H1 (cell line): ENCODE data around the gene CCDC197. TPM values are rescaled to one million over a fixed set of nuclear protein-coding genes. Genes with fewer than 3 reads are reported as not detected.

Experiments used
- CTCF ChIA-PET: fragments of 300-600 bp; sonication (Branson Sonifier 250); formaldehyde crosslinking; loops from one replicate; lab custom pipeline; 2021; ENCODE audit not compliant: partially characterized antibody; lab: Charles Lee
- POLR2A ChIA-PET: fragments of 300-600 bp; sonication (Branson Sonifier 250); formaldehyde crosslinking; loops from one replicate; lab custom pipeline; 2021; ENCODE audit warnings: inconsistent platforms; ENCODE audit not compliant: partially characterized antibody; lab: Charles Lee
- DNase-seq, 2 experiments: peaks; one replicate each; pipeline versions ENCODE4 v3.0.0 to v3.0.0-alpha.2; 2010 to 2022; ENCODE audit warnings: low spot score in 2 of 2, low read depth in 1 of 2, mixed read lengths in 1 of 2
- FAIRE-seq: peaks from 2 replicates; lab custom pipeline; 2011; peaks lifted over from hg19 to GRCh38; lab: Jason Lieb, UNC
- H2AFZ ChIP-seq: 2 replicates; pipeline ENCODE4 v1.8.1; 2012; ENCODE audit warnings: low read length, inconsistent platforms
- H2AK5ac ChIP-seq: 2 replicates; pipeline ENCODE4 v1.6.1; 2013; ENCODE audit warnings: low read depth, low read length
- H2BK120ac ChIP-seq: replicated peaks from 2 replicates; pipeline ENCODE3; 2013; ENCODE audit warnings: low read depth, low read length, inconsistent platforms
- H2BK12ac ChIP-seq: 2 replicates; pipeline ENCODE4 v1.6.1; 2013; ENCODE audit warnings: low read depth, low read length
- H2BK15ac ChIP-seq: 2 replicates; pipeline ENCODE4 v1.6.1; 2013; ENCODE audit warnings: low read length
- H2BK20ac ChIP-seq: 2 replicates; pipeline ENCODE4 v1.6.1; 2013; ENCODE audit warnings: low read length
- H2BK5ac ChIP-seq: 2 replicates; pipeline ENCODE4 v1.6.1; 2013; ENCODE audit warnings: low read depth, low read length
- H3K14ac ChIP-seq: 2 replicates; pipeline ENCODE4 v1.6.1; 2013; ENCODE audit warnings: inconsistent platforms; ENCODE audit not compliant: insufficient read length
- H3K18ac ChIP-seq: 2 replicates; pipeline ENCODE4 v1.6.1; 2013; ENCODE audit warnings: low read length; ENCODE audit errors: extremely low read depth
- H3K23ac ChIP-seq: 2 replicates; pipeline ENCODE4 v1.6.1; 2013; ENCODE audit warnings: inconsistent platforms; ENCODE audit not compliant: insufficient read length
- H3K23me2 ChIP-seq: 2 replicates; pipeline ENCODE4 v1.6.1; 2013; ENCODE audit warnings: low read depth, low read length
- H3K27ac ChIP-seq: 2 replicates; pipeline ENCODE4 v1.6.1; 2011; ENCODE audit warnings: low read depth, low read length, inconsistent platforms
- H3K27me3 ChIP-seq, 4 experiments: replicated peaks in 1 of 4; 1 replicate in 1 of 4; 2 replicates in 3 of 4; pipeline versions ENCODE4 v1.6.1 to v1.8.1; 2011 to 2013; ENCODE audit warnings: low read length in 3 of 4, mild to moderate bottlenecking in 3 of 4, inconsistent platforms in 2 of 4, mixed read lengths in 2 of 4, moderate library complexity in 1 of 4; ENCODE audit not compliant: control insufficient read depth in 3 of 4, insufficient read depth in 3 of 4; ENCODE audit errors: extremely low read depth in 1 of 4
- H3K36me3 ChIP-seq, 4 experiments: 2 replicates each; pipeline versions ENCODE4 v1.6.1 to v1.8.1; 2011 to 2013; ENCODE audit warnings: mild to moderate bottlenecking in 4 of 4, low read length in 3 of 4, moderate library complexity in 2 of 4, control low read depth in 1 of 4, inconsistent platforms in 1 of 4; ENCODE audit not compliant: insufficient read depth in 4 of 4, control insufficient read depth in 2 of 4
- H3K4ac ChIP-seq: replicated peaks from 2 replicates; pipeline ENCODE3; 2013; ENCODE audit warnings: low read length, low read depth, mixed read lengths, inconsistent platforms; ENCODE audit not compliant: insufficient read length
- H3K4me1 ChIP-seq, 4 experiments: replicated peaks in 1 of 4; 1 replicate in 1 of 4; 2 replicates in 3 of 4; pipeline versions ENCODE4 v1.6.1 to v1.8.1; 2011 to 2013; ENCODE audit warnings: low read length in 3 of 4, inconsistent platforms in 2 of 4, mixed read lengths in 1 of 4; ENCODE audit not compliant: insufficient read depth in 4 of 4, control insufficient read depth in 3 of 4
- H3K4me2 ChIP-seq, 2 experiments: 2 replicates each; pipeline versions ENCODE4 v1.6.1 to v1.8.1; 2011 to 2013; ENCODE audit warnings: low read depth in 2 of 2, low read length in 2 of 2, control low read depth in 1 of 2, inconsistent platforms in 1 of 2, mild to moderate bottlenecking in 1 of 2; ENCODE audit not compliant: insufficient read depth in 1 of 2
- H3K4me3 ChIP-seq, 4 experiments: fragments of 200-600, 300-600 bp in 1 of 4; sonication (generic), shearing (Covaris generic), sonication (Bioruptor Twin) in 1 of 4; 2 replicates each; pipeline versions ENCODE4 v1.5.1 to v1.8.1; 2011 to 2016; ENCODE audit warnings: low read length in 4 of 4, low read depth in 3 of 4, control low read depth in 2 of 4, inconsistent platforms in 2 of 4, mild to moderate bottlenecking in 2 of 4, mixed read lengths in 1 of 4, moderate library complexity in 1 of 4; ENCODE audit not compliant: insufficient read depth in 2 of 4; ENCODE audit errors: extremely low read depth in 1 of 4
- H3K56ac ChIP-seq: replicated peaks from 2 replicates; pipeline ENCODE3; 2013; ENCODE audit warnings: low read depth, mild to moderate bottlenecking, mixed read lengths, low read length, inconsistent platforms; ENCODE audit not compliant: insufficient read length
- H3K79me1 ChIP-seq: 2 replicates; pipeline ENCODE4 v1.6.1; 2013; ENCODE audit warnings: low read depth, low read length, control low read depth
- H3K79me2 ChIP-seq, 2 experiments: 2 replicates each; pipeline versions ENCODE4 v1.6.1 to v1.8.1; 2012 to 2013; ENCODE audit warnings: low read length in 2 of 2, mild to moderate bottlenecking in 2 of 2, inconsistent platforms in 1 of 2; ENCODE audit not compliant: insufficient read depth in 2 of 2, control insufficient read depth in 1 of 2
- H3K9ac ChIP-seq, 4 experiments: replicated peaks in 1 of 4; 1 replicate in 1 of 4; 2 replicates in 3 of 4; pipeline versions ENCODE4 v1.6.1 to v1.8.1; 2011 to 2013; ENCODE audit warnings: low read depth in 3 of 4, low read length in 3 of 4, control low read depth in 2 of 4, mild to moderate bottlenecking in 2 of 4, moderate library complexity in 2 of 4, inconsistent platforms in 1 of 4; ENCODE audit errors: extremely low read depth in 1 of 4
- H3K9me3 ChIP-seq, 2 experiments: 2 replicates each; pipeline versions ENCODE4 v1.6.1 to v1.8.1; 2012 to 2013; ENCODE audit warnings: mild to moderate bottlenecking in 2 of 2, moderate library complexity in 2 of 2, control low read depth in 1 of 2, inconsistent platforms in 1 of 2, low read depth in 1 of 2, low read length in 1 of 2, mixed read lengths in 1 of 2; ENCODE audit not compliant: insufficient read depth in 2 of 2
- H4K20me1 ChIP-seq, 2 experiments: replicated peaks in 1 of 2; 2 replicates each; pipeline versions ENCODE3 to v1.8.1; 2011 to 2013; ENCODE audit warnings: inconsistent platforms in 2 of 2, low read length in 2 of 2, mild to moderate bottlenecking in 1 of 2; ENCODE audit not compliant: insufficient read depth in 2 of 2, control insufficient read depth in 1 of 2
- H4K5ac ChIP-seq: 2 replicates; pipeline ENCODE4 v1.6.1; 2013; ENCODE audit warnings: low read length, low read depth, mixed read lengths, inconsistent platforms; ENCODE audit not compliant: insufficient read length
- H4K8ac ChIP-seq: 2 replicates; pipeline ENCODE4 v1.8.0; 2013; ENCODE audit warnings: mild to moderate bottlenecking, moderate library complexity, low read length, inconsistent platforms; ENCODE audit not compliant: insufficient read depth; ENCODE audit errors: extremely low read depth
- H4K91ac ChIP-seq: replicated peaks from 2 replicates; pipeline ENCODE3; 2013; ENCODE audit warnings: low read length, mixed read lengths, inconsistent platforms; ENCODE audit not compliant: insufficient read length
- BACH1 ChIP-seq: IDR thresholded peaks from 2 replicates; pipeline ENCODE4 v1.6.1; 2012; ENCODE audit warnings: low read length, improper control_type of control experiment
- EP300 ChIP-seq, 2 experiments: IDR thresholded peaks; 1 replicate in 1 of 2; 2 replicates in 1 of 2; pipeline ENCODE4 v1.6.1; 2011 to 2012; ENCODE audit warnings: low read depth in 2 of 2, low read length in 2 of 2, mild to moderate bottlenecking in 2 of 2, borderline replicate concordance in 1 of 2, inconsistent platforms in 1 of 2, moderate library complexity in 1 of 2
- JUN ChIP-seq: IDR thresholded peaks from 2 replicates; pipeline ENCODE4 v1.6.1; 2011; ENCODE audit warnings: low read depth, mild to moderate bottlenecking, improper control_type of control experiment, low read length
- KDM4A ChIP-seq: IDR thresholded peaks from one replicate; pipeline ENCODE4 v1.7.1; 2012; ENCODE audit warnings: low read depth, mild to moderate bottlenecking, moderate library complexity, low read length, inconsistent platforms; ENCODE audit not compliant: severe bottlenecking
- SAP30 ChIP-seq: fragments of 300-600 bp; sonication (generic); IDR thresholded peaks from 2 replicates; pipeline ENCODE4 v1.7.1; 2012; ENCODE audit warnings: low read length, moderate library complexity, mild to moderate bottlenecking, inconsistent platforms; ENCODE audit not compliant: insufficient read depth, insufficient replicate concordance
- SRF ChIP-seq: IDR thresholded peaks from 2 replicates; pipeline ENCODE4 v1.6.1; 2011; ENCODE audit warnings: mild to moderate bottlenecking, low read depth, low read length, moderate library complexity
- SUZ12 ChIP-seq: fragments of 200-600 bp; sonication (generic); IDR thresholded peaks from 2 replicates; pipeline ENCODE4 v1.6.1; 2012; ENCODE audit warnings: mild to moderate bottlenecking, inconsistent platforms, low read length, moderate library complexity, mixed read lengths
- TBP ChIP-seq: IDR thresholded peaks from 2 replicates; pipeline ENCODE4 v1.6.1; 2011; ENCODE audit warnings: low read depth, low read length, improper control_type of control experiment
- ZNF274 ChIP-seq: IDR thresholded peaks from 2 replicates; pipeline ENCODE4 v1.7.0; 2012; ENCODE audit warnings: low read length, borderline replicate concordance; ENCODE audit errors: extremely low read depth
- WGBS, 2 experiments: shearing (Covaris generic) in 1 of 2; methylation state at CpG; one replicate each; pipeline versions ENCODE4 v1.1.6 to v1.1.7; 2013 to 2015; ENCODE audit warnings: low lambda C conversion rate in 2 of 2, mixed read lengths in 2 of 2, inconsistent platforms in 1 of 2, low coverage in 1 of 2, missing lambda C conversion rate in 1 of 2; ENCODE audit not compliant: insufficient replicate concordance in 2 of 2, insufficient coverage in 1 of 2, insufficient read length in 1 of 2; ENCODE audit errors: extremely low coverage in 1 of 2, missing lambda C conversion rate in 1 of 2; 5-methylcytosine and 5-hydroxymethylcytosine counted together
- polyA plus RNA-seq, 7 experiments: library from polyadenylated mRNA; depleted of rRNA in 3 of 7; stranded (reverse) in 5 of 7; unstranded in 2 of 7; fragments of >200 nt in 5 of 7; fragments of 200-250 nt in 2 of 7; gene quantifications; 1 replicate in 5 of 7; 2 replicates in 1 of 7; 4 replicates in 1 of 7; pipeline versions ENCODE4 v1.2.1 to v1.2.3, GENCODE V29; 2011 to 2013; ENCODE audit warnings: missing spikeins in 2 of 7, mixed read lengths in 2 of 7
- total RNA-seq: library from RNA; stranded (reverse); fragmentation: NEBNext Ultra II Directional; extraction: Animal tissue kit (Norgen Biotek cat#: 25700); gene quantifications from 2 replicates; pipeline ENCODE4 v1.2.1, GENCODE V29; 2021
- TF ChIP-seq, protein P1 (sequence below): IDR thresholded peaks from 2 replicates; pipeline ENCODE4 v1.6.1; 2012; ENCODE audit warnings: low read length, inconsistent platforms

Gene CCDC197
- total and polyA plus RNA-seq, 2 of the 8 experiments (the other 6 are each of a cell fraction or from before 2014, with no cell fraction given) = not detected

DNA sequence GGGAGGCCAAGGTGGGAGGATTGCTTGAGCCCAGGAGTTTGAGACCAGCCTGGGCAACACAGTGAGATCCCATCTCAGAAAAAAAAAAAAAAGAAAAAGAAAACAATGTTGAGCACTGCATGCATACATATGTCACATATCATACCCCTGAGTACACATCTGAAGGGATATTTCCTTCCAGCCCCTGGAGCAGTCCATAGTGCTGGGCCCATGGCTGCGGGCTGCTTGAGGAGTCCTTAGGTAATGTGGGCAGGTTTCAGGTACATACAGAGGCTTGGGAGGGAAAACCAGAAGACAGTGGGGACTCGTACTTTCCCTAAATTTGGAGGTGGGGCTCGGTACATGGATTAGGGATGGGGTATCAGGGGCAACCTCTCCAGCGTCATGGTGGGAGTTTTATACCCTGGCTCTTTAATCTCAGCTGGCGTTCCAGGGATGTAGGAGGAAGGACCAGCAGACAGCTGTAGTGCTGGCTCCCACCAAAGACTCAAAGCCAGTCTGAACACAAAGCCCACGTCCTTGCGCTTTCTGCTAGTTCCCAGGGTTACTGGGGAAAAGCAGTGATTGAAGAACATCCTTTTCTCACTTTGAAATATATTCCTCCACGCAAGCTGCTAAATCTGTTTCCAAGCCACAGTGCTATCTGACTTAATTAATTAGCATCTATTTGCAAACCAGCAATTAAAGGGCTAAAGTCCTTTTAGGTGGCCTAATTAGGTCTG lies 34.2 kb downstream of the CCDC197 start:
- Histone ChIP-seq H2BK12ac (no peak overlapping the region), H3K23ac (no peak overlapping the region), H4K8ac (no peak overlapping the region), H3K18ac (no peak overlapping the region), H3K4me2 (no peak overlapping the region), H4K20me1 (peaks cover 0 to 2% of the 10 kb centered on the region in 2 experiments), H2AK5ac (no peak overlapping the region), H2BK20ac (no peak overlapping the region), H2AFZ (no peak overlapping the region), H3K79me1 (peaks cover 3% of the 10 kb centered on the region), H3K4me1 (peaks cover 2 to 9% (median 5%) of the 10 kb centered on the region in 4 experiments; a peak in 4 of 7 replicates), H4K5ac (no peak overlapping the region), H3K23me2 (peaks cover 5% of the 10 kb centered on the region; the same call in 1 of the 2 replicates), H4K91ac (no peak overlapping the region), H3K4ac (no peak overlapping the region), H3K9me3 (no peaks in the 10 kb centered on the region), H3K79me2 (no peaks in the 10 kb centered on the region), H2BK5ac (no peak overlapping the region), H3K27ac (no peak overlapping the region), H3K27me3 (peaks cover 0 to 3% (median 3%) of the 10 kb centered on the region in 4 experiments; a peak in 1 of 7 replicates), H2BK120ac (no peak overlapping the region), H2BK15ac (no peak overlapping the region), H3K4me3 (no peak overlapping the region), H3K36me3 (no peaks in the 10 kb centered on the region), H3K9ac (no peak overlapping the region), H3K56ac (no peak overlapping the region), H3K14ac (no peak overlapping the region)
- ChIA-PET CTCF (interaction anchor here (0.5 to 1.2 kb wide), 2 partner anchors 12 to 27 kb away, joined by 3 read pairs; no protein-coding TSS in a partner anchor), POLR2A (no interaction called here)
- no peak for DNase-seq
- FAIRE-seq = no peak
- 88% methylated on average over 8 of the region's 8 CpGs; no CpG with 5 or more reads in 1 of the 2 experiments for WGBS, 2 experiments
- TF ChIP-seq ZNF274 (no peak), KDM4A (no peak), JUN (no peak), SRF (no peak), SAP30 (no peak), TBP (no peak), EP300 (IDR thresholded peaks at IDR 0.05; ENCODE audit: borderline replicate concordance in 1 of 2, low read depth in 2 of 2, low read length in 2 of 2) (no peak), SUZ12 (no peak), BACH1 (no peak)
- TF ChIP-seq, protein P1, sequence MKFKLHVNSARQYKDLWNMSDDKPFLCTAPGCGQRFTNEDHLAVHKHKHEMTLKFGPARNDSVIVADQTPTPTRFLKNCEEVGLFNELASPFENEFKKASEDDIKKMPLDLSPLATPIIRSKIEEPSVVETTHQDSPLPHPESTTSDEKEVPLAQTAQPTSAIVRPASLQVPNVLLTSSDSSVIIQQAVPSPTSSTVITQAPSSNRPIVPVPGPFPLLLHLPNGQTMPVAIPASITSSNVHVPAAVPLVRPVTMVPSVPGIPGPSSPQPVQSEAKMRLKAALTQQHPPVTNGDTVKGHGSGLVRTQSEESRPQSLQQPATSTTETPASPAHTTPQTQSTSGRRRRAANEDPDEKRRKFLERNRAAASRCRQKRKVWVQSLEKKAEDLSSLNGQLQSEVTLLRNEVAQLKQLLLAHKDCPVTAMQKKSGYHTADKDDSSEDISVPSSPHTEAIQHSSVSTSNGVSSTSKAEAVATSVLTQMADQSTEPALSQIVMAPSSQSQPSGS = no peak
